ENCODE data around the gene CDKN2A.
A peak's percentile ranks its signal among the peaks of the same experiment; 100 is the strongest.

CDKN2A gene

GRCh38 chr9:21974722-21975409 lies 19.3 kb downstream of the CDKN2A start:
- TF ChIP-seq, protein P1, sequence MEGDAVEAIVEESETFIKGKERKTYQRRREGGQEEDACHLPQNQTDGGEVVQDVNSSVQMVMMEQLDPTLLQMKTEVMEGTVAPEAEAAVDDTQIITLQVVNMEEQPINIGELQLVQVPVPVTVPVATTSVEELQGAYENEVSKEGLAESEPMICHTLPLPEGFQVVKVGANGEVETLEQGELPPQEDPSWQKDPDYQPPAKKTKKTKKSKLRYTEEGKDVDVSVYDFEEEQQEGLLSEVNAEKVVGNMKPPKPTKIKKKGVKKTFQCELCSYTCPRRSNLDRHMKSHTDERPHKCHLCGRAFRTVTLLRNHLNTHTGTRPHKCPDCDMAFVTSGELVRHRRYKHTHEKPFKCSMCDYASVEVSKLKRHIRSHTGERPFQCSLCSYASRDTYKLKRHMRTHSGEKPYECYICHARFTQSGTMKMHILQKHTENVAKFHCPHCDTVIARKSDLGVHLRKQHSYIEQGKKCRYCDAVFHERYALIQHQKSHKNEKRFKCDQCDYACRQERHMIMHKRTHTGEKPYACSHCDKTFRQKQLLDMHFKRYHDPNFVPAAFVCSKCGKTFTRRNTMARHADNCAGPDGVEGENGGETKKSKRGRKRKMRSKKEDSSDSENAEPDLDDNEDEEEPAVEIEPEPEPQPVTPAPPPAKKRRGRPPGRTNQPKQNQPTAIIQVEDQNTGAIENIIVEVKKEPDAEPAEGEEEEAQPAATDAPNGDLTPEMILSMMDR (IDR thresholded peaks at IDR 0.05; ENCODE audit: low read depth, low read length, missing control alignments) = no peak
- no peak for DNase-seq (ENCODE audit: low read depth)
- peak overlapping the region; percentile 50 for H3K4me3 ChIP-seq (ENCODE audit: low read depth, low read length)
- in situ Hi-C loops (cut with HindIII; ENCODE audit: low sequenced_read_pairs) = no loop called here

DNA sequence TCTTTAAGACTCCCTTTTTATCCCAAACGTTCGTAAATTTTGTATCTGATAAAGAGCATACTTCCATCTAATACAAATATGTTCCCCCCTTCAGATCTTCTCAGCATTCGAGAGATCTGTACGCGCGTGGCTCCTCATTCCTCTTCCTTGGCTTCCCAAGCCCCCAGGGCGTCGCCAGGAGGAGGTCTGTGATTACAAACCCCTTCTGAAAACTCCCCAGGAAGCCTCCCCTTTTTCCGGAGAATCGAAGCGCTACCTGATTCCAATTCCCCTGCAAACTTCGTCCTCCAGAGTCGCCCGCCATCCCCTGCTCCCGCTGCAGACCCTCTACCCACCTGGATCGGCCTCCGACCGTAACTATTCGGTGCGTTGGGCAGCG lies 19.9 kb downstream of the CDKN2A start:
- in situ Hi-C loops (cut with HindIII; ENCODE audit: low sequenced_read_pairs) = no loop called here
- no peak for DNase-seq (ENCODE audit: low read depth)
- TF ChIP-seq, protein P1 (IDR thresholded peaks at IDR 0.05; ENCODE audit: low read depth, low read length, missing control alignments) = no peak
- peak overlapping the region; percentile 50 for H3K4me3 ChIP-seq (ENCODE audit: low read depth, low read length)

DNA sequence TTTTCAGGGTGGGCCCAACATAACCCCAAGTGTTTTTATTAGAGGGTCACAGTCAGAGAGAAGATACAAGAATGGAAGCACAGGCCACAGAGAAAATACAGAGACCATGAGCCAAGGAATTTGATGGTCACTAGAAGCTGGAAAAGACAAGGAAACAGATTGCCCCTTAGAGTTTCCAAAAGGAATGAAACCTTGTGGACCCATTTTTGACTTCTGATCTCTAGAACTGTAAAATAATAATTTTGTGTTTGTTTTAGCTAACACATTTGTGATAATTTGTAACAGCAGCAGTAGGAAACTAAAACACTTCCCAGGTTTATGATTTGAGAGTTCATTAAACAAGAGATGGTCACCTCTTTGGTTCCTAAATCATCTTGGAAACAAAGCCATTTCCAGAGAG lies 21.8 kb downstream of the CDKN2A start:
- TF ChIP-seq, protein P1 (IDR thresholded peaks at IDR 0.05; ENCODE audit: low read depth, low read length, missing control alignments) = no peak
- no peak overlapping the region for H3K4me3 ChIP-seq (ENCODE audit: low read depth, low read length)
- DNase-seq (ENCODE audit: low read depth) = no peak
- in situ Hi-C loops (cut with HindIII; ENCODE audit: low sequenced_read_pairs) = no loop called here

- TF ChIP-seq, protein P1 (IDR thresholded peaks at IDR 0.05; ENCODE audit: low read depth, low read length, missing control alignments) = no peak
- DNase-seq (ENCODE audit: low read depth) = no peak
- in situ Hi-C loops (cut with HindIII; ENCODE audit: low sequenced_read_pairs) = no loop called here
- no peak overlapping the region for H3K4me3 ChIP-seq (ENCODE audit: low read depth, low read length)
Observed at GRCh38 chr9:21970800-21971640, 23.2 kb downstream of the CDKN2A start.

- TF ChIP-seq, protein P1 (IDR thresholded peaks at IDR 0.05; ENCODE audit: low read depth, low read length, missing control alignments) = no peak
- H3K4me3 ChIP-seq (ENCODE audit: low read depth, low read length) = no peak overlapping the region
- no peak for DNase-seq (ENCODE audit: low read depth)
- in situ Hi-C loops (cut with HindIII; ENCODE audit: low sequenced_read_pairs) = no loop called here
Observed at GRCh38 chr9:21969951-21970799, 24.0 kb downstream of the CDKN2A start.
